Breast epithelium (tissue), 4 donors: ENCODE measurements around the gene AKR1E2. TPM values are rescaled to one million over a fixed set of nuclear protein-coding genes. Genes with fewer than 3 reads are reported as not detected.

Source experiments
- DNase-seq, 2 donors: peaks; one replicate each; pipeline ENCODE4 v3.0.0-alpha.2; 2019; ENCODE audit warnings: low spot score in 2 of 2
- H3K27ac ChIP-seq, 2 donors: fragments of 200-600 bp; sonication (generic) in 1 of 2; one replicate each; pipeline ENCODE4 v1.5.1; 2016 to 2019; ENCODE audit warnings: mild to moderate bottlenecking in 1 of 2
- H3K27me3 ChIP-seq, 2 donors: fragments of 200-600 bp; sonication (generic) in 1 of 2; one replicate each; pipeline versions ENCODE4 v1.5.1 to v1.6.0; 2017 to 2019; ENCODE audit warnings: control low read depth in 1 of 2, mild to moderate bottlenecking in 1 of 2
- H3K36me3 ChIP-seq: fragments of 200-600 bp; one replicate; pipeline ENCODE4 v1.5.1; 2019
- H3K4me1 ChIP-seq, 2 donors: fragments of 200-600 bp; sonication (generic); one replicate each; pipeline ENCODE4 v1.5.1; 2016 to 2019; ENCODE audit warnings: control low read depth in 1 of 2
- H3K4me3 ChIP-seq, 3 donors: fragments of 200-600 bp; sonication (generic); 1 replicate in 2 of 3; 2 replicates in 1 of 3; pipeline ENCODE4 v1.5.1; 2016 to 2019; ENCODE audit warnings: mild to moderate bottlenecking in 3 of 3, moderate library complexity in 2 of 3
- H3K9me3 ChIP-seq, 2 donors: fragments of 200-600 bp; sonication (generic) in 1 of 2; one replicate each; pipeline ENCODE4 v1.5.1; 2016 to 2019; ENCODE audit warnings: control low read depth in 1 of 2
- POLR2A ChIP-seq: fragments of 450-650 bp; IDR thresholded peaks from one replicate; pipeline ENCODE4 v1.6.1; 2016; ENCODE audit warnings: antibody characterized with exemption, mild to moderate bottlenecking, moderate library complexity
- POLR2AphosphoS5 ChIP-seq, 3 donors: sonication (generic); formaldehyde crosslinking; IDR thresholded peaks; one replicate each; pipeline ENCODE4 v1.6.1; 2017; ENCODE audit warnings: antibody characterized with exemption in 3 of 3
- intact Hi-C: fragments of 100-400 bp; cut with DNase I; formaldehyde crosslinking; loops from one replicate; pipeline ENCODE4 v1.15.1; 2023; ENCODE audit warnings: low total_unique reads
- total RNA-seq, 3 donors: library from RNA; depleted of rRNA; stranded (reverse); fragments of >200 nt; gene quantifications; one replicate each; pipeline ENCODE4 v1.1.0, GENCODE V29; 2016
- TF ChIP-seq, protein P1 (sequence below), 3 donors: fragments of 450-650 bp; IDR thresholded peaks; one replicate each; pipeline ENCODE4 v1.5.1; 2016 to 2017; ENCODE audit warnings: antibody characterized with exemption in 3 of 3, mild to moderate bottlenecking in 3 of 3, moderate library complexity in 3 of 3

The AKR1E2 gene
- total RNA-seq, 3 donors from 2014 or later = 12.1 to 21.1 (median 15.5) TPM

DNA sequence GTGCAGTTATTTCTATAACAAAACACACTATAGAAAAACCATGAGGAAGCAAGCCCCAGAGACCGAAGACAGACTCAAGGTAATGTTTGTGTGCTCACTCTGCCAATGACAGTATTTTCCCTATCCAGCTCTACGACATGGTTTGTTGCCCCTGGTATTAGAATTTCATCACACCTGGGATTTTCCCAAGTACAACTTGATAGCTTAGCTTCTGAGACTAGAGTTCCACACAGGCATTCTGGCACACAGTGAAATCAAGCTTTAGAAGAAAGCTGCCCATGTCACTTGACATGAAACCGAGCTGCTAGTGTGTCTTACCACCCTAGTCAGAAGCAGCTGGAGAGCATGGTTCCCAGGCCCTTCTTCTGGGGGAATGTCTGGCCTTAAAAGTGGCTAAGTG, 44.1 kb upstream of the AKR1E2 start:
- Histone ChIP-seq H3K4me3 (no peak overlapping the region), H3K36me3 (no peaks in the 10 kb centered on the region), H3K9me3 (no peaks in the 10 kb centered on the region), H3K27ac (no peak overlapping the region), H3K4me1 (no peaks in the 10 kb centered on the region), H3K27me3 (no peaks in the 10 kb centered on the region)
- DNase-seq = no peak
- TF ChIP-seq POLR2AphosphoS5 (IDR thresholded peaks at IDR 0.05) (no peak), POLR2A (no peak)
- TF ChIP-seq, protein P1, sequence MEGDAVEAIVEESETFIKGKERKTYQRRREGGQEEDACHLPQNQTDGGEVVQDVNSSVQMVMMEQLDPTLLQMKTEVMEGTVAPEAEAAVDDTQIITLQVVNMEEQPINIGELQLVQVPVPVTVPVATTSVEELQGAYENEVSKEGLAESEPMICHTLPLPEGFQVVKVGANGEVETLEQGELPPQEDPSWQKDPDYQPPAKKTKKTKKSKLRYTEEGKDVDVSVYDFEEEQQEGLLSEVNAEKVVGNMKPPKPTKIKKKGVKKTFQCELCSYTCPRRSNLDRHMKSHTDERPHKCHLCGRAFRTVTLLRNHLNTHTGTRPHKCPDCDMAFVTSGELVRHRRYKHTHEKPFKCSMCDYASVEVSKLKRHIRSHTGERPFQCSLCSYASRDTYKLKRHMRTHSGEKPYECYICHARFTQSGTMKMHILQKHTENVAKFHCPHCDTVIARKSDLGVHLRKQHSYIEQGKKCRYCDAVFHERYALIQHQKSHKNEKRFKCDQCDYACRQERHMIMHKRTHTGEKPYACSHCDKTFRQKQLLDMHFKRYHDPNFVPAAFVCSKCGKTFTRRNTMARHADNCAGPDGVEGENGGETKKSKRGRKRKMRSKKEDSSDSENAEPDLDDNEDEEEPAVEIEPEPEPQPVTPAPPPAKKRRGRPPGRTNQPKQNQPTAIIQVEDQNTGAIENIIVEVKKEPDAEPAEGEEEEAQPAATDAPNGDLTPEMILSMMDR (IDR thresholded peaks at IDR 0.05) = no peak
- intact Hi-C loops = no loop called here

DNA sequence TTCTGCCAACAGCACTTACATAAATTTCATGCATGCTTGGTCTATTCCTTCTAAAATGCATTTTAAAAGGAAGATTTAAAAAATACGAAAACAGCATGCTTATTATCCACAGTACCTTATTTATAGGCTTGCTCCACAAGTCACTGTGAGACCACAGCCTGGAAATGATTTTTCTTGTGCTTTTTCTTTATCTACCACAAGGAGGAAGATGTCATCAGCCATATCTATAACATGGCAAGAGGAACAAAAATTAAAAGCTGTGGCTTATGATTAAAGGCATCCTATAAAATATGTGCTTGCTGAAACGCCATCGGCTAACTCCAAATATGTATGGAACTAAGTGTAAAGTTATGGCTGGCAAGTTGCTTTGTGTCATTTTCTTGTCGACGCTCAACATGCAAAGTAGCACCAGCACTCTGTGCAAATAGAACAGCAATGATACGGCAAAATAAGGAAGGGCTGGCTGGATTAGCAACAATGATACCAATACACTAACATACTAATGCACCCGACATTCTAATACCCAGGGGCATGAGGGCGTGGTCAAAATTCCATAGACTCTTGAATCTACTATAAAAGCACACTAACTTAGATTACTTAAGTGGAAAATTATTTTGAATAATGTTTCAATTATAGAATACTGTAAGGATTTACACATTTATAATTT, 41.2 kb upstream of the AKR1E2 start:
- H3K4me3 ChIP-seq = no peak overlapping the region
- TF ChIP-seq POLR2AphosphoS5 (IDR thresholded peaks at IDR 0.05) = no peak
- TF ChIP-seq POLR2A = no peak
- TF ChIP-seq, protein P1 (IDR thresholded peaks at IDR 0.05) = no peak
- no peaks in the 10 kb centered on the region for H3K9me3 ChIP-seq
- intact Hi-C loops = no loop called here
- H3K36me3 ChIP-seq = no peaks in the 10 kb centered on the region
- no peaks in the 10 kb centered on the region for H3K27me3 ChIP-seq
- H3K27ac ChIP-seq = no peak overlapping the region
- no peak for DNase-seq
- no peaks in the 10 kb centered on the region for H3K4me1 ChIP-seq

DNA sequence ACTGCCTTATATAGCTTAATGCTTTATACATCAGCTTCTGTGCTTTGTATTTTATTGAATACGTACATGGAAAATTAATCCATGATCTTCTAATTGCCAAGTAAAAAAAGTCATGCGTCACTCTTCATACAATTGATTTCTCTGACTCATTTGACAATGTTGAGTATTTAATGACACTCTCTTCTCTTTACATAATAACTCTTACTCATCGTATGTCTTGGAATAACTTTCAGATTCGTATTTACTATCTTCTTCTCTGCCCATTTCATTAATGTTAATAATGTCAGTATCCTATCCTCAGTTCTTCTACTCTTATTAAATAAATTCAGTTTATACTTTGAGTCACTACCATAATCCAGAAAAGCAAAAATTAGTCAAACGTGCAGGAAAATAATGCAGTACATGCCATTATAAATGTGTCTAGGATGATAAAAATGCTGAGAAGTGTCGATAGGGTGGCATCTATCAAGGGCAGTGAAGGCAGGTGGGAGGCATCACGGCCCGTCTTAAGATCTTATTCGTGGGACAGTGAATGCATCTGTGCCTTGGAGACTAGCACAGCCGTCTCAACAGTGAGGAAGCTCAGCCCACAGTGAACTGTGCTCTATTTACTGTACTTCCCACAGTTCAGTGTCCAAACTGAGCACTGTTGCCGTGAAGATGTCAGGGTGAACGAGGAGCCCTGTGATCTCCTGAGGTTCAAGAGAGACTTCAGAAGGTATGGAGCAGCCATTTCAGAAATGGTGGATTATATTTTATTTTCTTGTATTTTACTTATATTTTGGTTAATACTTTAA, 39.8 kb upstream of the AKR1E2 start:
- intact Hi-C loops = no loop called here
- DNase-seq = no peak
- Histone ChIP-seq H3K27ac (no peak overlapping the region), H3K36me3 (no peaks in the 10 kb centered on the region), H3K9me3 (no peaks in the 10 kb centered on the region), H3K27me3 (no peaks in the 10 kb centered on the region), H3K4me1 (no peaks in the 10 kb centered on the region), H3K4me3 (no peak overlapping the region)
- TF ChIP-seq, protein P1 (IDR thresholded peaks at IDR 0.05) = no peak
- TF ChIP-seq POLR2A = no peak
- no peak for TF ChIP-seq POLR2AphosphoS5 (IDR thresholded peaks at IDR 0.05)

DNA sequence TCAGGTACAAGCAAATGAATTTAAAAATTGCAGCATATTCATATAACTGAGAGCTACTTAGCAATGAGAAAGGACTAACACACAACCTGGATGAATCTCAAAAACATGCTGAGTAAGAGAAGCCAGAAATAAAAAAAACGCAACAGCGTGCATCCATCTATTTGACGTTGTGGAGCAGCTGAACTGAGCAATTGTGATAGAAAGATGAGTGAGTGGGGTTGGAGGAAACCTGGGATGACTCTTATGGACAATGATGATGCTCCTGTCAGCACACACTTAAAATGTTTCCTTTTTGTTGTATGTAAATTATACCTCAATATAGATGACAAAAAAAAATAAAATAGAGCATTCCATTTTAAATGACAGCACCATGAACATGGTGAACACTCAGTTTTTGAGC, 36.0 kb upstream of the AKR1E2 start:
- Histone ChIP-seq H3K4me1 (no peaks in the 10 kb centered on the region), H3K4me3 (no peak overlapping the region), H3K9me3 (no peaks in the 10 kb centered on the region), H3K27ac (no peak overlapping the region), H3K27me3 (no peaks in the 10 kb centered on the region), H3K36me3 (no peaks in the 10 kb centered on the region)
- intact Hi-C loops = no loop called here
- TF ChIP-seq POLR2A (no peak), POLR2AphosphoS5 (IDR thresholded peaks at IDR 0.05) (no peak)
- TF ChIP-seq, protein P1 (IDR thresholded peaks at IDR 0.05) = no peak
- no peak for DNase-seq

DNA sequence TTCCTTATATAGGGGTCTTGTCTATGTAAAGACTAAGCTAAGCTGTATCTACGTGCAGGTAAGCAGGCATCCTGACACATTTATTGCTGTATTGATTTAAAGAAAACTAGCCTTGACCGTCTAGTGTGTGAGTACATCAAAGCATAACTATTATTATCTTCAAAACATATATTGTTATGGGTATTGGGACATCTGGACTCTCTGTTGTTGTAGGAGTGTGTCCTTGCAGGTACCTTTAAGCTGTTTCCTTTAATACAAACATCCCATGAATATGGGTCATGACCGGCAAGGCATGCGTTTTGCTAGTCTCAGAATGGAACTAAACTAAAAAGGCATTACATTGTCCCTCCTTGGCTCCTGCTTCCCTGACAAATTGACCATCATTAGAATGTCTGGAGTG, 35.1 kb upstream of the AKR1E2 start:
- intact Hi-C loops = no loop called here
- Histone ChIP-seq H3K4me3 (no peak overlapping the region), H3K27me3 (no peaks in the 10 kb centered on the region), H3K36me3 (no peaks in the 10 kb centered on the region), H3K9me3 (no peaks in the 10 kb centered on the region), H3K4me1 (no peaks in the 10 kb centered on the region), H3K27ac (no peak overlapping the region)
- TF ChIP-seq POLR2A (no peak), POLR2AphosphoS5 (IDR thresholded peaks at IDR 0.05) (no peak)
- TF ChIP-seq, protein P1 (IDR thresholded peaks at IDR 0.05) = no peak
- no peak for DNase-seq
